ENCODE measurements around the gene OSBPL3.

The OSBPL3 gene

GRCh38 chr7:24802300-24802699, 177.7 kb downstream of the OSBPL3 start (continued):
- TF ChIP-seq, protein P1, sequence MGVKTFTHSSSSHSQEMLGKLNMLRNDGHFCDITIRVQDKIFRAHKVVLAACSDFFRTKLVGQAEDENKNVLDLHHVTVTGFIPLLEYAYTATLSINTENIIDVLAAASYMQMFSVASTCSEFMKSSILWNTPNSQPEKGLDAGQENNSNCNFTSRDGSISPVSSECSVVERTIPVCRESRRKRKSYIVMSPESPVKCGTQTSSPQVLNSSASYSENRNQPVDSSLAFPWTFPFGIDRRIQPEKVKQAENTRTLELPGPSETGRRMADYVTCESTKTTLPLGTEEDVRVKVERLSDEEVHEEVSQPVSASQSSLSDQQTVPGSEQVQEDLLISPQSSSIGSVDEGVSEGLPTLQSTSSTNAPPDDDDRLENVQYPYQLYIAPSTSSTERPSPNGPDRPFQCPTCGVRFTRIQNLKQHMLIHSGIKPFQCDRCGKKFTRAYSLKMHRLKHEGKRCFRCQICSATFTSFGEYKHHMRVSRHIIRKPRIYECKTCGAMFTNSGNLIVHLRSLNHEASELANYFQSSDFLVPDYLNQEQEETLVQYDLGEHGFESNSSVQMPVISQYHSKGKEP (tag by site-specific recombination; IDR thresholded peaks at IDR 0.05): no peak
- no peak for TF ChIP-seq MEIS1 (CRISPR knock-in tag; IDR thresholded peaks at IDR 0.05; ENCODE audit: borderline replicate concordance)
- TF ChIP-seq OVOL3 (tag by site-specific recombination; IDR thresholded peaks at IDR 0.05): no peak
- no peak for TF ChIP-seq ZNF423 (tag by site-specific recombination; IDR thresholded peaks at IDR 0.05)
- TF ChIP-seq ZIC2 (tag by site-specific recombination; IDR thresholded peaks at IDR 0.05): no peak
- no peak for TF ChIP-seq ZNF24 (tag by site-specific recombination; IDR thresholded peaks at IDR 0.05)
- no peak for TF ChIP-seq KLF1 (tag by site-specific recombination; IDR thresholded peaks at IDR 0.05)
- TF ChIP-seq ZNF404 (tag by site-specific recombination; IDR thresholded peaks at IDR 0.05): no peak
- TF ChIP-seq ZNF544 (tag by site-specific recombination; IDR thresholded peaks at IDR 0.05): no peak

- POLR2A ChIA-PET: no interaction called here
- Histone ChIP-seq H3K4me3 (ENCODE audit: low read depth, low read length) (no peak overlapping the region), H3K9me3 (ENCODE audit: control insufficient read depth, insufficient read depth, low read depth, low read length) (no peaks in the 10 kb centered on the region), H3K36me3 (ENCODE audit: control insufficient read depth in 2 of 2, insufficient read depth in 1 of 2, low read length in 2 of 2) (peaks cover 0 to 23% of the 10 kb centered on the region in 2 experiments), H3K27ac (ENCODE audit: extremely low read depth, low read depth, low read length) (no peak overlapping the region), H3K4me1 (ENCODE audit: control insufficient read depth, insufficient read depth, low read length) (no peaks in the 10 kb centered on the region; the same call in 1 of the 2 replicates)
- CTCF ChIA-PET: interaction anchor here (0.7 to 4.0 kb wide), 4 partner anchors 11 to 296 kb away, joined by 3 to 24 read pairs (median 4); no protein-coding TSS in a partner anchor
- TF ChIP-seq ZNF660 (tag by site-specific recombination; IDR thresholded peaks at IDR 0.05): no peak
- TF ChIP-seq ZNF639 (tag by site-specific recombination; IDR thresholded peaks at IDR 0.05): no peak
- TF ChIP-seq ZNF488 (tag by site-specific recombination; IDR thresholded peaks at IDR 0.05): no peak
- TF ChIP-seq ZNF658 (tag by site-specific recombination; IDR thresholded peaks at IDR 0.05): no peak
- TF ChIP-seq ZNF2 (tag by site-specific recombination; IDR thresholded peaks at IDR 0.05): no peak
- TF ChIP-seq ZNF324 (tag by site-specific recombination; IDR thresholded peaks at IDR 0.05): no peak
Observed at GRCh38 chr7:24801883-24802282, 178.1 kb downstream of the OSBPL3 start.

DNA sequence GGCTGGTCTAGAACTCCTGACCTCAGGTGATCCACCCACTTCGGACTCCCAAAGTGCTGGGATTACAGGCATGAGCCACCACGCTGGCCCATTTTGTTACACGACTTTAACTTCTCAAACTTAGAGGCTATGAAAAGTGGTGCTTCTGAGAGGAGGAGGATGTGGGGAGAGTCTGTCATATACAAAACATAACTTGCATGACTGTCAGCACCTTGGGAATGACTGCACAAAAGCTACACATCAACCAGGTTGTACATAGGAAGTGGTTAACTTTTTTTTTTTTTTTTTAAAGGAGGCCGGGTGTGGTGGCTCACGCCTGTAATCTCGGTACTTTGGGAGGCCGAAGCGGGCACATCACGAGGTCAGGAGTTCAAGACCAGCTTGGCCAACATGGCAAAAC, 179.3 kb downstream of the OSBPL3 start:
- Histone ChIP-seq H3K9me3 (ENCODE audit: control insufficient read depth, insufficient read depth, low read depth, low read length) (no peaks in the 10 kb centered on the region), H3K36me3 (ENCODE audit: control insufficient read depth in 2 of 2, insufficient read depth in 1 of 2, low read length in 2 of 2) (peaks cover 0 to 23% of the 10 kb centered on the region in 2 experiments), H3K4me3 (ENCODE audit: low read depth, low read length) (no peak overlapping the region), H3K4me1 (ENCODE audit: control insufficient read depth, insufficient read depth, low read length) (no peaks in the 10 kb centered on the region; the same call in 1 of the 2 replicates), H3K27ac (ENCODE audit: extremely low read depth, low read depth, low read length) (no peak overlapping the region)
- no peak for TF ChIP-seq PBX3 (CRISPR knock-in tag; IDR thresholded peaks at IDR 0.05)
- TF ChIP-seq ZFP37 (tag by site-specific recombination; IDR thresholded peaks at IDR 0.05): no peak
- TF ChIP-seq ZNF621 (tag by site-specific recombination; IDR thresholded peaks at IDR 0.05): no peak
- no peak for TF ChIP-seq ZNF266 (tag by site-specific recombination; IDR thresholded peaks at IDR 0.05; ENCODE audit: low read depth)
- no peak for TF ChIP-seq IKZF3 (tag by site-specific recombination; IDR thresholded peaks at IDR 0.05)
- no peak for TF ChIP-seq ZNF394 (tag by site-specific recombination; IDR thresholded peaks at IDR 0.05; ENCODE audit: borderline replicate concordance)
- ChIA-PET POLR2A (no interaction called here), CTCF (interaction anchor here (0.7 to 4.0 kb wide), 3 partner anchors 12 to 669 kb away, joined by 4 to 24 read pairs (median 7); no protein-coding TSS in a partner anchor)

Measured in HEK293 (cell line).